NCI-H345 treated with DMSO at 0.1 percent for 48 hours (cell line): ENCODE results near the gene SVOP.
"Not testable (repeated sequence)": the region's sequence is repeated elsewhere in the genome, so short reads cannot be mapped to it uniquely, and the experiment has no call there.

Experiments used
- DNase-seq: peaks from one replicate; lab custom pipeline; 2025; ENCODE audit not compliant: unreplicated experiment; lab: John Stamatoyannopoulos, UW

SVOP gene

GRCh38 chr12:108896336-108896735 is 124.5 kb downstream of the SVOP start:
- DNase-seq, result no peak

- no peak for DNase-seq
Measured at GRCh38 chr12:108895220-108895802, 125.6 kb downstream of the SVOP start.

GRCh38 chr12:108890208-108890607 is 130.7 kb downstream of the SVOP start:
- DNase-seq, result no peak

- no peak for DNase-seq
Measured at GRCh38 chr12:108888031-108888430, 132.8 kb downstream of the SVOP start.

GRCh38 chr12:108886873-108887629 is 133.8 kb downstream of the SVOP start:
- no peak for DNase-seq

- peak; percentile 0 for DNase-seq
Measured at GRCh38 chr12:108884116-108885012, 136.5 kb downstream of the SVOP start.

- no peak for DNase-seq
Measured at GRCh38 chr12:108881953-108882352, 138.9 kb downstream of the SVOP start.

GRCh38 chr12:108879615-108880254 is 141.1 kb downstream of the SVOP start, which contains the start of gene DAO:
TSS of gene DAO (plus strand) at chr12:108880092. CDS start at chr12:108885007, 4,915 bp downstream.
- no peak for DNase-seq

GRCh38 chr12:108876550-108876949 is 144.3 kb downstream of the SVOP start:
- no peak for DNase-seq

- no peak for DNase-seq
Measured at GRCh38 chr12:108875682-108876361, 145.0 kb downstream of the SVOP start.

GRCh38 chr12:108875280-108875679 is 145.6 kb downstream of the SVOP start:
- no peak for DNase-seq

GRCh38 chr12:108868781-108869180 is 152.1 kb downstream of the SVOP start:
- DNase-seq, result no peak

GRCh38 chr12:108866083-108866482 is 154.8 kb downstream of the SVOP start:
- not testable (repeated sequence) for DNase-seq

- DNase-seq, result no peak
Measured at GRCh38 chr12:108865169-108865568, 155.7 kb downstream of the SVOP start.

- no peak for DNase-seq
Measured at GRCh38 chr12:108862588-108862959, 158.3 kb downstream of the SVOP start.

- no peak for DNase-seq
Measured at GRCh38 chr12:108861878-108862587, 158.8 kb downstream of the SVOP start.

- no peak for DNase-seq
Measured at GRCh38 chr12:108860443-108860842, 160.4 kb downstream of the SVOP start.

GRCh38 chr12:108859923-108860291 is 161.0 kb downstream of the SVOP start:
- DNase-seq, result no peak

- DNase-seq, result not testable (repeated sequence)
Measured at GRCh38 chr12:108859141-108859922, 161.5 kb downstream of the SVOP start.
